NCI-H2107 (cell line): ENCODE measurements around the gene CACNB1.

ENCODE experiments used
- DNase-seq: peaks from one replicate; lab custom pipeline; 2025; lab: John Stamatoyannopoulos, UW

The CACNB1 gene

DNA sequence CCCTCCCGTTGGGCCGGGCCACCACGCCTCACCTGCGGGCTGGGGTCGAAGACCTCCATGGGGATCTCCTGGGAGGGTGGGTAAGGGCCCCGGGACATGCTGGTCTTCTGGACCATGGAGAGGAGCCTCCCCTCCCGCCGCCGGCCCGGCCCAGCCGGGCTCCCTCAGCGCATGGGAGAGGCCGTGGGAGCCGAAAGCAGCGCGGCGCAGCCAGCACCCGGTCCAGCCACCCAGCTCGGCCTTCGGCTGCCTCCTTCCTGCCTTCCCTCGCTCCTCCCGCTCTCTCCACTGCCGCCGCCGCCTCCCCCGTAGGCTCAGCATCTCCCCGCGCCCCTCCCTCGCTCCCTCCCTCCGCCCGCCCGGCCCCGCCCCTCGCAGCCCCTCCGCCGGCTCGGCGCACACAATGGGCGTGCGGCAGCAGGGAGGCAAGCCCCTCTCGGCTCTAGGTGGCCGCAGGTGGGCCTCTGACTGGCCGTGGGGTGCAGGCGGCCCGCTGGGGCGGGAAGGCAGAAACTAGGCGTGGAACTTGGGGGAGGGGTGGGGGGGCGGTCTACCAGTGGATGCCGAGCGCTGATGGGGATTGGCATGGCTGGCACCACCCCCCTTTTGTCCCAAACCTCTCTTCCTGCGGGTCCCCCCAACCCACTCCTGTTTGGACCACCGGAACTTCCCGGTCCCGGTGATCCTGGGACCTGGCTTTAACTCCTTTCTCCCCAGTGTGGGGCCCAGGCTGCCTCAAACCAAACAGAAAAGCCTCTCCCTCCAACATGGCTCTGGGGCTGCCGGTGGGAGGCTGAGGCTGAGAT is at the start of gene CACNB1:
Gene CACNB1, minus strand, starts transcription at position 290 of the 806 bp plus-strand sequence. Its CDS starts 174 bp downstream, at position 116.
- DNase-seq: peak; percentile 58

DNA sequence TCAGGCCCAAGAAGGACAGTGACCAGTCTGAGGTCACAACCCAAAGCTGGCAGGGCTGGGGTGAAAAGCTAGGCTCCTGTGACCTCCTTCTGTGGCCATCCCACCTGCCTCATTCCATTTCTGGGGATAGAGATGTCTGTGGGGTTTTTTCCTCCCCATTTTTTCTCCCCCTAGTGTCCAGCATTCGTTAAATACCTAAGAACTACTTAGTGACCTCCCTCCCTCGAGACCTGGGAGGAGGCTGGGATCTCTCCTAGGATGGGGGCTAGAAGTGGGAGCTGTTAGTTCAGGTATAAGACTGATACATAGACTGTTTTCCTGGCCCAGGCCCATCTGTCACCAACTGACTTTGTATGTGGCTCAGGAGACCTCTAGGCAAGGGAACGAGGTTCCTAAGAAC is 48.8 kb upstream of the CACNB1 start:
- no peak for DNase-seq

DNA sequence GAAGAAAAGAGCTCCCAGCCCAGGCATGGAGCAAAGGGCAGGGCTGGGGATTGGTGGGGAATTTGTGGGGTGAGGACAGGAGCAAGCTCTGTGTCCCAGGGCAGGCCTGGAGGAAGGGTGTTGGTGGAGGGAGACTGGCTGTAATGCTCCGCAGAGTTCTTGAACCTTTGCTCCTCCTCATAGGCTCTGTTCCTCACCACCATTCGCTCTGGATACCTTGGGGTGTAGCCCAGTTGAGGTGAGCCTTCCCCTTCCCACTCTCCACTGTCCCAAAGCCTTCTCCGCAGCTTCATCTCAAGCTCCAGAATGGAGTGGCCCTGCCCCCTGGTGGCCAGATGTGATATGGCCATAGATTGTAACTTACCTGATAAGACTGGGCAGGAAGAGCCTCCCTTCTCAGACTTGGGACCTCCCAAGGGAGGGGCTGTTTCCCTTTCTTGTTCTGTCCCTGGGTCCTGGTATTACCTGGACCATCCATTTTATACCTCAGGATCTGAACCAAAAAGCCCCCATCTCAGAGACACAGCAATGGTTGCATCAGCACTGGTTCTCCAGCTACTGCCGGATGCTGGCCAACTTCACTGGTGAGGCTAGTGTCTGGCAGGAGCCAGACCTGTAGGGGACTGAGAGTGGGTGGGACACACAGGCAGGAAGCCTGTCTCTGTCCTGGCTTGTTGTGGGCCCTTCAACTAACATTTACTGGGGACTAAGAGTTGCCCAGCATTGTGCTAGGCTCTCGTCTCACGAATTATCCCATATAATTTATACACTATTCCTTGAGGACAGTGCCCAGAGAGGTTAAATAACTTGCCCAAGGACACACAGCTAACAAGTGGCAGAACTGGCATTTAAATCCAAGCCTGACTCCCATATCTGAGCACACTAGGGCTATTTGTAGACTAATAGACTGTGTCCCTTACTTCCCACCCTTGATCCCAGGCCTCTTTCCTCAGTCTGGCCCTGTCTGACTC is 47.4 kb upstream of the CACNB1 start:
- peak; percentile 83 for DNase-seq

DNA sequence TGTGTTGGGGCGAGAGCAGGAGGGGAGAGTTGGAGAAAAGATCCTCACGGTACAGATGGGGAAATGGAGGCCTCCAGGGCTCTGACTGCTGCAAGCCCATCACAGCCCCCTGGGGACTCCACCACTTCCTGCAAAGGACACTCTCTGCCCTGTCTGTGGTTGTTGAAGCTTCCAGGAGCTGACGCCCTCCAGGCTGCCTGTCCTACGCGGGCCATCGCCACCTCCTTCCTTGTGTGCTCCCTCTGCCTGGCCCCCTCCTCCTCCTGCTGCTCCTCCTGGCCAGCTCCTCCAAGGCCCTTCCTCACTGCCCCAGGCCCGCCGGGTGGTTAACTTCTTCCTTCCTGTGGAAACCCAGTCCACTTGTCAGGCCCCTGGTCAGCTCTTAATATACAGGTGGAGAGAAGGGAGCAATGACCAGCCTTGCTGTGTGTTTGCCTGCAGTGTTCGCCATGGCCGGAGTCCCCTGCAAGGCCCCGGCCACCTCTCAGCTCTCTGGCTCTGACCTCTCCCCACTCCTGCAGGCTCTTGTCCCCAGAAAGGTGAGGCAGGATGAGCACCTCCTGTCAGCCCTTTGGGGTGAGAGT is 46.6 kb upstream of the CACNB1 start:
- DNase-seq: no peak

DNA sequence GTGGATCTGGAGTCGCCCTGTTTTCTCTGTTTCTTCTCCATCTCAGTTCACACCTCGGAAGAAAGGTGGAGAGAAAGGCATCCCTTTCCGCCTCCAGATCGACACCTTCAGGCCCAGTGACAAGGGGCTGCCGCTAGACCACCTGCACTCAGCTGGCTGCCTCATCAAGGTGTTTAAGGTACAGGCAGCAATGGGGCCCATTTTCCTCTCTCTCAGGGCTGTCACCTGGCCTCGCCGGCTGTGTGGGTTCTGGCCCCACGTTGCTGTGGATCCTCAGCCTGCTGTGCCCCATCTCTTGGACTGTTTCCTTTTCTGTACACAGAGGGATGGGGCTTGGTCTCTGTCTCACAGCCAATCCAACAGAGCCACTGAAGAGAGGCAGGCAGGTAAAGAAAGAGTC is 45.7 kb upstream of the CACNB1 start:
- DNase-seq: no peak

DNA sequence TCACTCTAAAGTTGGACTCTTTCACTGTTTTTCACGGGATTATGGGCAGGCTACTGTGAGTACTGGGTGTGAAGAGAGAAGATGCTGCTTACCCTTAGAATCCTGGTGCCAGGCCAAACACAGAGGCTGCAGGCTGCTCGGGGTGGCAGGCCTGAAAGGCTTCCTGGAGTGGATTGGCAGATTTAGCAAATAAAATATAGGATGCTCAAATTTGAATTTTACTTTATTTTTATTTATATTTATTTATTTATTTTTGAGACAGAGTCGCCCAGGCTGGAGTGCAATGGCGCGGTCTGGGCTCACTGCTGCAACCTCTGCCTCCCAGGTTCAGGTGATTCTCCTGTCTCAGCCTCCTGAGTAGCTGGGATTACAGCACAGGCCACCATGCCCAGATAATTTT is 43.2 kb upstream of the CACNB1 start:
- no peak for DNase-seq

DNA sequence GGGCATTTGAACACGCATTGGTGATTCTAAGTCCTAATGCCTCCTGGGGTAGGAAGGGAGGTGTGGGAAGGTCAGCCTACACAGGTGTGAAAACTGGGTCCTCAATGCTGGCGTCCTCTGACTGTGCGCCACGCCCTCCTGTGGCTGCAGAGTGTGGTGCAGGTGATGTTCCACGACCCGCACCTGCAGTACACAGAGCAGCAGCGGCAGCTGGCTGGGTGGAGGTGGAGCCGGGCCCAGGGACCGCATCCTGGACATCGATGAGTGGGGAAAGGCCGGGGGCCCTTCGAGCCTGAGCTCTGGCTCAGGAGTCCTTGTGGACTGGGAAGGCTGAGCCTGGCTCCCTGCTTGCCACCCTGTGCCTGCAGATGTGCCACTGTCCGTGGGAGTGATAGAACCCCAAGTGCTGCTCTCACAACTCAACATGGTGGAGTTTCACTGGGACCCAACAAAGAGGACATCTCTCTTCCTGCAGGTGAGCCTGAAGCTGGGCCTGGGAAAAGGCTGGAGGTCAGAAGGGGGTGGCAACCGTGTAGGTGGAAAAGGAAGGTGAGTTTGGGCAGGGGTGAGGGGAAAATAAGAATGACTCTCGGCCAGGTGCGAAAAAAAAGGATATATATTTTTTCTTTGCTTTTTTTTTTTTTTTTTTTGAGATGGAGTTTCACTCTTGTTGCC is 42.3 kb upstream of the CACNB1 start:
- DNase-seq: peak; percentile 85

DNA sequence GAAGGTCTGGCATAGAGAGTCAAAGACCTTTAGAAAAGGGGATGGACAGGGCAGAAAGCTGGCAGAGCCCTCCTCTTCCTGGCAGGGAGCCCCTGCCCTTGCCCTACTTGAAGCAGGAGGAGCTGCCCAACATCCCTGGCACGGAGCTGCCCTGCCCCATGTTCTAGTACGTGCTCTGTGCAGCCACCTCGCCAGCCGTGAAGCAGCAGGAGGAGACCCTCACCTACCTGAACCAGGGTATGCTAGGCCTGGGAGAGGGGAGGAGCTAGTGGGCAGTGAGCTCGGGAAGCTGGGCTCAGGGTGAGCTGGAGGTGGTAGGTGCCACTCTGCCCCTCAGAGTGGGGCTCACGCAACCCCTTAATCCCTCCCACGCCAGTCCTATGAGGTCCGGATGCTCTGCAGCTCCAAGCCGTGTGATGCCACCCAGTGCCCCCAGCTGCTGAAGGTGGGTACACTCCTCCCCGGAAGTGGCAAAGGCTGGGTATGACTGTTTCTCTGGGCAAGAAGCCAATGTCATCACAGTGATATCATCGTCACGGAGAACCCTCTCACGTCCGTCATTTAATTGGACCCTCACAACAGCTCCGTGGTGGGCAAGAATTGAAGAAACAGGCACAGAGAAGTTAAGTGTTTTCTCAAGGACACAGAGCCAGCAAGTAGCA is 41.0 kb upstream of the CACNB1 start:
- DNase-seq: peak; percentile 20

DNA sequence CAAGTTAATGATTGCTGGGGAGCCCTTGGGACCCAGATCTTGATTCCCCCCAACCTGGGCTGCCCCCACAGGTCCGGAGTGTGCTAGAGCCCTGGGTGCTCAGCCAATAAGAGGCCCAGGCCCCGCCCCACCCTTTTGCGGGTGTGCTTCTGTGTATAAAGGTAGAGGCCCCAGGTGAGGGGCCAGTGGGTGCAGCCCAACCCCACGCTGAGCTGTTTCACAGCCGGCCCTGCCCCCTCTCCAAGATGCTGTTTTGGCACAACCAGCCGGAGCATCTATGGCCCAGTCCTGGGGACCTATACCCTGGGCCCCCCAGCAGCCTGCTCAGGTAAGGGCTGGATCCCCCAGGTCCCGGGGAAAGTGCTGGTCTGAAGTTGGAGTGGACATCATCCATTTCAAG is 40.1 kb upstream of the CACNB1 start:
- DNase-seq: no peak

DNA sequence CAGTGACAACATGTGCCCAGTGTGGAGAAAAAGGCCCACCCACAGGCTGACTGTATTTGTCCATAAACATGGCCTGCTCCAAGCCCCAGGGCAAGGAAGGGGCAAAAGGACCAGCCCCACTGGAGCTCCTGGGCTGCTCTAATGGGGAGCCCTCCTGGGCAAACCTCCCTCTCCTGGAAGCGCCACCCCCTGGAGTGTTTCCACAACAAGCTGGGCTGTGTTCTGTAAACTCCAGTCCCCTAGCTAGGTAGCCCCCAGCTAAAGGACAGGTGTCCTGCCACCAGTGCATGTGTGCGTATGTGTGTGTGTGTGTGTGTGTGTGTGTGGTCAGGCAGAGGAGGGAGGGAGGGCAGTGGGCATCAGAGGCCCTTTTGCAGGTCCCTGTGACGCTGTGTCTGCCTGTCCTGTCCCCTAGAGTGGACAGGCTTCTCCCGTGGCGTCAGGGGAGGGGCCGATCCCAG is 39.5 kb upstream of the CACNB1 start:
- peak; percentile 34 for DNase-seq

DNA sequence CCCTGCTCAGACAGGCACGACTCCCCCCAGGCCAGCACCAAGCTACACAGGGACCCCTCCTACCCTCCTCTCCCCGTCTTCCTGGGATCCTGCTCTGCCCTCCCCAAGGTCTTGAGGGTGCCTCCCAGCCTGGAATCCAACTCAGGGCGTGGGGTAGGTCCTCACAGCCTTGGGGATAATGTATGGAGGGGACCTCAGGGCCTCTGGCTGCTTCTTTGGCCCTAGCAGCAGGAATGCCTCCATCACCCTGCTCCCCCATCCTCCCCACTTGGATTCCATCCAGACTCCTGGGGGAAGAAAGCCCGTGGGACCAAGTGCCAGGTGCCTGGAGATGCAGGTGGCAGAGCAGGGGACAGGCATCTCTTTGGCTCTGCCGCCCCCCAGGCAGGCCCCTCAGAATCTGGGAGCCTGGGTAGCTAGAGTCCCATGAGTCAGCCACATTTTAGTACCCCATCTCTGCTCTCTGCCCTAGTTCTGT is 39.0 kb upstream of the CACNB1 start:
- peak; percentile 59 for DNase-seq

DNA sequence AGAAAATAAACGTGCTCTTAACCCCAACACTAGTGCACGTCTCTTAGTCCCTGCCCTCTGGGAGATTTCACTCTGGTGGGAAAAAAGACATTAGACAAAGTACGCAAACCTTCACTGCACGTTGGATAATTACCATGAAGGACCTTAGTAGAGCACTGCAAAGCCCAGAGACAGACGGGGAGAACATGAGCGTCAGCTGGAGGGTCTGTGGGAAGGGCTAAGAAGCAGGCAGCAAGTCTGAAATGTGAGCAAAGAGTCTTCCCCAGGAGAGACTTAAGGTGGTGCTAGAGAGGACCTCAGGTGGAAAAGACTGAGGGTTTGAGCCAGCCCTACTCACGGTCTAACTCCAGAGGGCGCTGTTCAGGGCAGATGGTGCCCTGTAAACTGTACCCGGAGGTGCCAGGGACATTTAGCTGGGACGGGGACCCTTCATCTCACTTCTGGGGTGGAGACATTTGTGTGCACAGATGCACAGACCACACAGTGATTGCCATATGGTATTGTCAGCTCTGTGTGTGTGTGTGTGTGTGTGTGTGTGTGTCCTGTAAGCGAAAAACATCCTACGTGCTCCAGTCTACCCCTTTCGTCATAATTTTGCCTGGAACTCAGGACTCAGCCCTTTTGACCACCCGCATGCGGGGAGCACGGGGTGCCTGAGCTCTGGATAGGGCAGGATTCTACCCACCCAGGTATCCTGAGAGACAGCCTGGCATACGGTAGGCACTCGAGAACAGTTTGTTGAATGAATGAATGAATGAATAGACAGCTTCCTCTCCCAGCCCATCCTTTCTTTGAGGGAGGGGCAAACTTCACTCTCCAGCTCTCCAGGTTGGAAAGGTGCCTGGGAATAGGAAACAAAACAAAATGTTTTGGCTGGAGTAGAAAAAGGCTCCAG is 38.3 kb upstream of the CACNB1 start:
- DNase-seq: peak; percentile 42

DNA sequence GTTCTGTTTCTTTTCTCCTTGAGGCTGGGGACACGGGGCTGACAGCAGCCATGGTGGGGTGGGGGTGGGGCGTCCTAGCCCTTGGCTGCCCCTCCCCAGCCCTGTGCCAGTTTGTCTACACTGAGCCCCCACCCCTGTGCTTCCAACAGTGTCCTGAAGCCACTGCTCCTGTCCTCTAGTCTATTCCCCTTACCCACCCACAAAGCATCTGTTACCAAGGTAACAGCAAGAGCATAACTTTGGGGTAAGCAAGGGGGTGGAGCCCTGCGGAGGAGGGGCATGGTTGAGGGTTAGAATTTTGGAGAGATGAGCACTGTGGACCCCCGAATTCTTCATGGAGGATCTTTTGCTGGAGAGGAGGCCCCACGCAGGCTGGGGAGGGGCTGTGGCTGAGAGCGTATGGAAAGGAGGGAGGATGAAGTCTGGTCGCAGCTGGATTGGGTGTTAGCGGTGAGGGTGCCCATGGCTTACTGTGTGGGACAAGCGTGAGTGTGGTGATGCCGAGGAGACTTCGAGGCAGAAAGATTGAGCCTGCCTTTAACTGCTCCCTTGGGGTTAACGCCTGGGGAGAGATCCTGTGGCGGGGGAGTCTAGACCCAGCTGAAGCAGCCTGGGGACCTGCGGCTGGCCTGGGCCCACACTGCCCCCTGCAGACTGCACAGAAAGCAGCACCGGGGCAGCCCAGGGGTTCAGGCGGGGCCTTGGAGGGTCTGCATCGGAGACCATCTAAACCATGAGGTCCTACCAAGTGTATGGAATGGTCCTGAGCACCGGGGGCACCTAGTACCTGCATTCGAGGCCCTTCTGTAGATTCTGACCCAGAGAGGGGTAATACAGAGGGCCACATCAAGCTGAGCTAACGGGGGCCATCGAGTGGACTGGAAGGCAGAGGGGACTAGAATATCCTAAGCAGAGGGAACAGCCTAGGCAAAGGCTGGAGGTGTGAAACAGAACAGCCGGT is 34.4 kb upstream of the CACNB1 start:
- DNase-seq: peak; percentile 68

DNA sequence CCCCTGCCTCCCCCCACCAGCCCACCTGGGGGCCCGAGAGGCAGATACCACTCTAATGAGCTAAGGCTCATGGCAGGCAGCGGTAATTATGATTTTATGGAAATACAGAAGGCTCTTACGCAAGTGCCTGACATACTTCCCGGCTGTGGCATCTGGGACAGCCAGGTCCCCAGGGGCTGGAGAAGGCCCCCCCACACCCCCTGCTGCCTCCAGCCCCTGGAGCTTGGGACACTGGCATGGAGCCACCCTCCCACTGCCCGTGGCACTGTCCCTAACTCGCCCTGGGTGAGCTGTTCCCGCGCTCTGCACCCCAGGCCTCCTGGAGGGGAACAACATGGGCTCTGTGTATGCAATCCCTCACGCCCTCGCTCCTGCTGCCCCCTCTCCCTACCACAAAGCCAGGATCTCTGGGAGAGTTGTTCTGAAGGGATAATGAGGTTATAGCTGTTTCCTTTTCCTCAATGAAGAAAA is 33.7 kb upstream of the CACNB1 start:
- DNase-seq: no peak

DNA sequence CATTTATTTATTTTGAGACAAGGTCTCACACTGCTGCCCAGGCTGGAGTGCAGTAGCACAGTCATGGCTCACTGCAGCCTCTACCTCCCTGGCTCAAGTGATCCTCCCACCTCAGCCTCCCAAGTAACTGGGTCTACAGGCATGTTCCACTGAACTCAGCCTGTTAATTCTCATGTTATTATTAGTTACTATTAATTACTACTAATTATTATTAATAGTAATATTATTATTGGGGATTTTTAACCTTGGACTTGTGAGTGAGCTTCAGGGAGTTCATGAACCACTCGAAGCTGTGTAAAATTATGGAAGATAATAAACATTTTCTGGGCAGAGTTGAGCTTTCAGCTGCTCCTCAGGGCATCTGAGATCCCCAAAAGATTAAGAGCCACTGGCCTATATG is 32.9 kb upstream of the CACNB1 start:
- DNase-seq: no peak

DNA sequence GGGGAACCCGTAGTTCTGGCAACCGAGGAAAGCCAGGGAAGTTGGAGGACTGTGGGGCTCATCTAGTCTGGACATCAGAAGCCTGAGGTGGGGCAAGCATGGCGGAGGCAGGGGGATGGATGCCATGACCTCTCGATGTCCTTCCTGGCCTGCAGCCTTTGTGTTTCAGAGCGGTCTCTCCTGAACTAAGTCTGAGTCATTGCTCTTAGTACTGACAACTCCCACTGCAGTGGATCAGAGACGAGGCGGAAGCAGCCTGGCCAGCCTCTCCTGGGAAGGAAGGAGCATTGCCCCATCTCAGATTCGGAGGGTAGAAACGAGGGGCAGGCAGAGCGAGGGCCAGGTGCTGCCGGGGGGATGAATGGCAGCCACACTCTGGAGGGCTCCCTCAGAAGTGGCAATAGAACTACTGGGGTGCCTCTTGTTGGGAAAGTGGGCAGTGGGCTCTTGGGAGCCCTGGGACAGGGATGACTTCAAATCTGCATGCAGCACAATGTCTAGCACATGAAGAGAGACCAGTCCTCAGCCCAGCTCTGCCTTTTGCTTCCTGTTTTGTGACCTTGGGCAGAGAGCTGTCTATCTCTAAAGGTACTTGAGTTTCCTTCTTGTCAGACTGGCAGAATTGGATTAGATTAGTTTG is 31.9 kb upstream of the CACNB1 start:
- no peak for DNase-seq

DNA sequence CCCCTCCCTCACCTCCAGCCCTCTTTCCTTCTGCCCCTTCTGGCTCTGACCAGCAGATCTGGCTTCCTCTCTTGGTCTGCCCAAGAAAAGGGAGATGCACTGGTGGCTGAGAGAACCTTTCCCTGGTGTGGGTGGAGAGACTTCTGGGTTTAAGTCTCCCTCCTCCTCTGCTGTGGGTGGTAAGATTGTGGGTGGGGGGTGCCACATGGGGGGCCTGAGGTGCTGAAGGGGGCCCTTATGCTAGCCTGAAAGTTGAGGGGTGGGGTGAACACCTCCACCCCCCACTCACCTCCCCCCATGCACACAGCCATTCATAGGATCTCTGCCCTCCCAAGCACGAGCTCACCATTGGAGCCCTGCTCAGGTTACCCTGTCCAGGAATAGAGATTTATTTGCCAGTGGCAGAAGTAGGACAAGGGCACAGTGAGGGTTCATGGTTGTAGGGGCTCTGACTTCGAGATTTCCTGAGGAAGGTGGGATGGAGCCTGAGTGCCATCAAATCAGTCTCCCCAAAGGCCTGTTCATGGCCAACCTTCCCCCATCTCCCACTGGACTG is 30.0 kb upstream of the CACNB1 start:
- no peak for DNase-seq
